Activated naive CD4-positive, alpha-beta T cell treated with anti-CD3 and anti-CD28 coated beads, Interleukin-2, amount 10 ng/mL, durations not matched to agents 5 hours and 36 hours (primary cell): Measurements from ENCODE around the gene TAAR5. TPM values are rescaled to one million over a fixed set of nuclear protein-coding genes. Genes with fewer than 3 reads are reported as not detected.

Source experiments
- total RNA-seq, 2 experiments: library from RNA; stranded (reverse); gene quantifications; one replicate each; pipeline ENCODE4 v1.2.3, GENCODE V29; 2021

Gene TAAR5
- total RNA-seq: not detected

DNA sequence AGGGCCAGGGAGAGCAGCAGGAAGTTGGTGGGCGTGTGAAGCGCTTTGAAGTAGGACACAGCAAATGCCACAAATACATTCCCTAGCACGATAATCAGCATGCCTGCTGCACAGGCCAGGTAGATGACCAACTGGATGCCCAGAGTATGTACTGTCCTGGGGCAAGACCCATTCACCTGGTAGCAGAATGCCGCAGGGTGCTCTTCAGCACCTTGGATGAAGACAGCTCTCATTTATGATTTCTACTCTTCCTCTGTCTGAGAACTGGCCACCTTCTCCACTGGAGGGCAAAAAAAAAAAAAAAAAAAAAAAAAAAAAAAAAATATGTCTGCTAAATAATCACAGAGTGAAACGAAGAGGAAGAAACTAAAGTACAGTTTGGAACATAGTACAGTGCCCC, at the start of gene TAAR5:
TSS of gene TAAR5 (minus strand) at position 288 of the 400 bp plus-strand sequence. CDS start at position 233, 55 bp downstream.

DNA sequence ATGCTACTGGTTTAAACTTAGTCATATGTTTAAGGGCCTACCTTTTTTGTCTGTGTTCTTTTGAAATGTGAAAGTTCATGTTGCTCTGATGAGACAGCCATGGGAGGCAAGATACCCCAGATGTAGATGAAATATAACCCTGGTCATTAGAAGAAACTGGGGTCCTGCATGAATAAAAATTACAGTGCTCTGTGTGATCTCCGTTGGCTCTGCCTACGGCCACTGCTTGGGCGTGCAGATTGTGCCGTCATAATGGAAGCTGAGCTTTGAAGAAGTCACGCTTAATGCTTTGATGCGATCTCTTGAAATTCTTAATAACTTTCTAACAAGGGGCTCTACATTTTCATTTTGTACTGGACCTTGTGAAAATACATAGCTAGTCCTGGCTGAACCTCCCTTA, 34.6 kb upstream of the TAAR5 start, which contains the start of gene TAAR2:
TSS of gene TAAR2 (minus strand) at position 101 of the 400 bp plus-strand sequence. CDS start at position 101, 0 bp downstream.

DNA sequence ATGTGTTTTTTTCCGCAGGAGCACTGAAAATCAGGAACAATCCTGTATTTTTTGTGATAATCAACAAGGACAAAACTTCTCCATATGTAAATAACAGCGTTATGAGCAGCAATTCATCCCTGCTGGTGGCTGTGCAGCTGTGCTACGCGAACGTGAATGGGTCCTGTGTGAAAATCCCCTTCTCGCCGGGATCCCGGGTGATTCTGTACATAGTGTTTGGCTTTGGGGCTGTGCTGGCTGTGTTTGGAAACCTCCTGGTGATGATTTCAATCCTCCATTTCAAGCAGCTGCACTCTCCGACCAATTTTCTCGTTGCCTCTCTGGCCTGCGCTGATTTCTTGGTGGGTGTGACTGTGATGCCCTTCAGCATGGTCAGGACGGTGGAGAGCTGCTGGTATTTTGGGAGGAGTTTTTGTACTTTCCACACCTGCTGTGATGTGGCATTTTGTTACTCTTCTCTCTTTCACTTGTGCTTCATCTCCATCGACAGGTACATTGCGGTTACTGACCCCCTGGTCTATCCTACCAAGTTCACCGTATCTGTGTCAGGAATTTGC, 19.2 kb downstream of the TAAR5 start, which contains the start of gene TAAR6:
TSS of gene TAAR6 (plus strand) at position 102 of the 557 bp plus-strand sequence. CDS start at position 102, 0 bp downstream.

GRCh38 chr6:132552372-132552771, 37.2 kb downstream of the TAAR5 start, which contains the start of gene TAAR8:
TAAR8 (plus strand) TSS chr6:132552672; CDS start chr6:132552693, 21 bp downstream.

Other genes with a start within 250 kb of the TAAR5 start
- gene MOXD1, start 188.3 kb downstream of the TAAR5 start, total RNA-seq: not detected
- 10 to 100 TPM; 17.9 to 18.8 TPM for gene STX7, start 76.6 kb downstream of the TAAR5 start, total RNA-seq
- gene TAAR9, start 51.5 kb downstream of the TAAR5 start, total RNA-seq: not detected
- gene TAAR8, start 37.1 kb downstream of the TAAR5 start, total RNA-seq: not detected
- not detected for gene TAAR6, start 19.4 kb downstream of the TAAR5 start, total RNA-seq
- not detected for gene TAAR2, start 34.5 kb upstream of the TAAR5 start, total RNA-seq
- gene TAAR1, start 69.4 kb upstream of the TAAR5 start, total RNA-seq: not detected
- gene VNN1, start 124.3 kb upstream of the TAAR5 start, total RNA-seq: not detected
- gene VNN2, start 168.2 kb upstream of the TAAR5 start, total RNA-seq: 10 to 100 TPM; 11.9 to 12.5 TPM
- 1 to 10 TPM; 8.0 to 9.2 TPM for gene SLC18B1, start 208.9 kb upstream of the TAAR5 start, total RNA-seq
- gene RPS12, start 224.8 kb upstream of the TAAR5 start, total RNA-seq: 1,000 to 10,000 TPM; 1,905 to 1,952 TPM